Panc1 (cell line): ENCODE results near the gene MYO18A.

Source experiments
- POLR2AphosphoS5 ChIP-seq: IDR thresholded peaks from 2 replicates; pipeline ENCODE4 v1.6.1; 2012; ENCODE audit warnings: mild to moderate bottlenecking, low read depth, low read length, moderate library complexity
- SIN3A ChIP-seq: IDR thresholded peaks from 2 replicates; pipeline ENCODE4 v1.6.1; 2012; ENCODE audit warnings: low read depth, mild to moderate bottlenecking, low read length, moderate library complexity, borderline replicate concordance; ENCODE audit not compliant: insufficient read depth
- TCF7L2 ChIP-seq: IDR thresholded peaks from 2 replicates; pipeline ENCODE4 v1.6.1; 2011; ENCODE audit warnings: mild to moderate bottlenecking, low read depth, low read length, inconsistent platforms
- TF ChIP-seq, protein P1 (sequence below): fragments of 450-650 bp; IDR thresholded peaks from 2 replicates; pipeline ENCODE4 v1.5.1; 2017; ENCODE audit warnings: mild to moderate bottlenecking
- TF ChIP-seq, protein P2 (sequence below), 2 experiments: IDR thresholded peaks; 2 replicates each; pipeline ENCODE4 v1.6.1; 2011 to 2012; ENCODE audit warnings: low read depth in 2 of 2, control low read depth in 1 of 2, low read length in 1 of 2, mild to moderate bottlenecking in 1 of 2, moderate library complexity in 1 of 2; ENCODE audit not compliant: insufficient read depth in 1 of 2

DNA sequence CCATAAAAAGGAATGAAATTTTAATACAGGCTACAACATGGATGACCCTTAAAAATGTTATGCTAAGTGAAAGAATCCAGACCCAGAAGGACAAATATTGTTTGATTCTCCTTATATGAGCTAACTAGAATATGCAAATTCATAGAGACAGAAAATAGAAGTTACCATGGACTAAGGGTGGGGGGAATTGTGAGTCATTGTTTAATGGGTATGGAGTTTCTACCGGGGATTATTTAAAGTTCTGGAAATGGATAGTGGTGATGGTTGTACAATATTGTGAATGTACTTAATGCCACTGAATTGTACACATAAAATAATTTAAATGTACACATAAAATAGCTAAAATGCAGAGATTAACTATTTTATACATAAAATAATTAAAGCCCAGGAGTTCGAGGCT lies 9.2 kb upstream of the MYO18A start:
- TF ChIP-seq, protein P1, sequence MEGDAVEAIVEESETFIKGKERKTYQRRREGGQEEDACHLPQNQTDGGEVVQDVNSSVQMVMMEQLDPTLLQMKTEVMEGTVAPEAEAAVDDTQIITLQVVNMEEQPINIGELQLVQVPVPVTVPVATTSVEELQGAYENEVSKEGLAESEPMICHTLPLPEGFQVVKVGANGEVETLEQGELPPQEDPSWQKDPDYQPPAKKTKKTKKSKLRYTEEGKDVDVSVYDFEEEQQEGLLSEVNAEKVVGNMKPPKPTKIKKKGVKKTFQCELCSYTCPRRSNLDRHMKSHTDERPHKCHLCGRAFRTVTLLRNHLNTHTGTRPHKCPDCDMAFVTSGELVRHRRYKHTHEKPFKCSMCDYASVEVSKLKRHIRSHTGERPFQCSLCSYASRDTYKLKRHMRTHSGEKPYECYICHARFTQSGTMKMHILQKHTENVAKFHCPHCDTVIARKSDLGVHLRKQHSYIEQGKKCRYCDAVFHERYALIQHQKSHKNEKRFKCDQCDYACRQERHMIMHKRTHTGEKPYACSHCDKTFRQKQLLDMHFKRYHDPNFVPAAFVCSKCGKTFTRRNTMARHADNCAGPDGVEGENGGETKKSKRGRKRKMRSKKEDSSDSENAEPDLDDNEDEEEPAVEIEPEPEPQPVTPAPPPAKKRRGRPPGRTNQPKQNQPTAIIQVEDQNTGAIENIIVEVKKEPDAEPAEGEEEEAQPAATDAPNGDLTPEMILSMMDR, result no peak
- TF ChIP-seq POLR2AphosphoS5, result no peak
- TF ChIP-seq TCF7L2, result no peak
- TF ChIP-seq, protein P2, sequence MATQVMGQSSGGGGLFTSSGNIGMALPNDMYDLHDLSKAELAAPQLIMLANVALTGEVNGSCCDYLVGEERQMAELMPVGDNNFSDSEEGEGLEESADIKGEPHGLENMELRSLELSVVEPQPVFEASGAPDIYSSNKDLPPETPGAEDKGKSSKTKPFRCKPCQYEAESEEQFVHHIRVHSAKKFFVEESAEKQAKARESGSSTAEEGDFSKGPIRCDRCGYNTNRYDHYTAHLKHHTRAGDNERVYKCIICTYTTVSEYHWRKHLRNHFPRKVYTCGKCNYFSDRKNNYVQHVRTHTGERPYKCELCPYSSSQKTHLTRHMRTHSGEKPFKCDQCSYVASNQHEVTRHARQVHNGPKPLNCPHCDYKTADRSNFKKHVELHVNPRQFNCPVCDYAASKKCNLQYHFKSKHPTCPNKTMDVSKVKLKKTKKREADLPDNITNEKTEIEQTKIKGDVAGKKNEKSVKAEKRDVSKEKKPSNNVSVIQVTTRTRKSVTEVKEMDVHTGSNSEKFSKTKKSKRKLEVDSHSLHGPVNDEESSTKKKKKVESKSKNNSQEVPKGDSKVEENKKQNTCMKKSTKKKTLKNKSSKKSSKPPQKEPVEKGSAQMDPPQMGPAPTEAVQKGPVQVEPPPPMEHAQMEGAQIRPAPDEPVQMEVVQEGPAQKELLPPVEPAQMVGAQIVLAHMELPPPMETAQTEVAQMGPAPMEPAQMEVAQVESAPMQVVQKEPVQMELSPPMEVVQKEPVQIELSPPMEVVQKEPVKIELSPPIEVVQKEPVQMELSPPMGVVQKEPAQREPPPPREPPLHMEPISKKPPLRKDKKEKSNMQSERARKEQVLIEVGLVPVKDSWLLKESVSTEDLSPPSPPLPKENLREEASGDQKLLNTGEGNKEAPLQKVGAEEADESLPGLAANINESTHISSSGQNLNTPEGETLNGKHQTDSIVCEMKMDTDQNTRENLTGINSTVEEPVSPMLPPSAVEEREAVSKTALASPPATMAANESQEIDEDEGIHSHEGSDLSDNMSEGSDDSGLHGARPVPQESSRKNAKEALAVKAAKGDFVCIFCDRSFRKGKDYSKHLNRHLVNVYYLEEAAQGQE (IDR thresholded peaks at IDR 0.05; ENCODE audit: insufficient read depth in 1 of 2, low read depth in 2 of 2, low read length in 1 of 2), result no peak
- TF ChIP-seq SIN3A, result no peak
